Activated naive CD8-positive, alpha-beta T cell treated with anti-CD3 and anti-CD28 coated beads, Interleukin-2, amount 10 ng/mL, durations not matched to agents 7 days and 5 days (primary cell): ENCODE data around the gene NUCB1. TPM values are rescaled to one million over a fixed set of nuclear protein-coding genes. Genes with fewer than 3 reads are reported as not detected.

Experiments
- ATAC-seq: fragments of 150-1000 bp; cut with Tn5 transposase; one replicate; pipeline ENCODE4 v1.10.0; 2021; ENCODE audit warnings: low read depth, moderate library complexity
- POLR2A ChIA-PET: fragments of 350-600 bp; sonication (Branson Sonifier 250); formaldehyde crosslinking; loops from one replicate; lab custom pipeline; 2021; ENCODE audit warnings: antibody characterized with exemption; lab: Charles Lee
- DNase-seq: peaks from one replicate; pipeline ENCODE4 v3.0.0; 2021
- H3K27ac Mint-ChIP-seq: one replicate; pipeline ENCODE4 v1.8.0; 2022; ENCODE audit warnings: mild to moderate bottlenecking, mixed read lengths
- H3K27me3 Mint-ChIP-seq: one replicate; pipeline ENCODE4 v1.8.0; 2022; ENCODE audit warnings: mild to moderate bottlenecking, moderate library complexity, mixed read lengths
- H3K36me3 Mint-ChIP-seq: one replicate; pipeline ENCODE4 v1.8.0; 2021; ENCODE audit warnings: mild to moderate bottlenecking, mixed read lengths
- H3K4me1 Mint-ChIP-seq: one replicate; pipeline ENCODE4 v1.8.0; 2021; ENCODE audit warnings: mixed read lengths
- H3K4me3 Mint-ChIP-seq: one replicate; pipeline ENCODE4 v1.8.0; 2022; ENCODE audit warnings: mild to moderate bottlenecking, moderate library complexity, mixed read lengths
- H3K9me3 Mint-ChIP-seq: one replicate; pipeline ENCODE4 v1.8.0; 2021; ENCODE audit warnings: mixed read lengths
- total RNA-seq, 2 experiments: library from RNA; stranded (reverse); gene quantifications; one replicate each; pipeline ENCODE4 v1.2.3, GENCODE V29; 2021

Gene NUCB1
- total RNA-seq, 2 experiments from 2014 or later, result 203 to 214 TPM

DNA sequence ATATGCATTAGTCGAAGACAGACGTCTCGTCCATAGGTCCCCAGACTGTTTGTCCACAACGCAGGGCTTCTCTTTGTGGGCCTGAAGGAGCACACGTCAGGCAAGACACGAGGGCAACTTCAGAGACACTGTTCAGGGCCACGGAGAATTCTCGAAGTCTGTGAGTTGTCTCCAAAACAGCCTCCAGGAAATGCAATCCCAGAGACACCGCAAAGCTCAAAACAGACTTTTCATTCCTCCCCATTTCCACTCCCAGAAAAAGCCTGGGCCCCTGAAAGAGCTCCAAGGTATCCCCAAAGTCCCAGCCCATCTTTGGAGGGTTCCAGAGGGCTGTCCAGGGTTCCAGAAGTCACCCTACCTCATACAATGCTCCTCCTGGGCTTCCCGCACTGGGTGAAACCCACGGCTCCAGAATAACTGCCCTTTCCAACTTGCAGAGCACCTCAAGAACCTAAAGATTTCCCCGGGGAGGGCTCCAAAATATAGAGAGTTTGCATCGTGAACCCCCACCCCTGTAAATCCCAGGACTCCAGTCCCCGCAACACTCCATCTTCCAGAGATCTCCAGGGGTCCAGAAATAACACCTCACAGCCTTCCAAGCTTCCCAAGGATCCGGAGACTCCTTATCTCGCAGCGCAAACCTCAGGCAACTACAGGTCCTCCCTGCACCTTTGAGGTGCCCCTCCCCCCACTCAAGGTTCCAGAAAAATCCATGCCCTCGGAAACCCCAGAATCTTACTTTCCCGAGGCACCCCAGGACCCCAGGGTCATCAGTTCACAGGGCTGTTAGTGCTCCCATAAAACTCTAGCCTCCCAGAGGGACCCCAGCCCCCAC lies 64.3 kb downstream of the NUCB1 start:
- Mint-ChIP-seq H3K36me3 (peaks cover 28% of the 10 kb centered on the region), H3K27ac (peak overlapping the region; percentile 92), H3K27me3 (no peaks in the 10 kb centered on the region), H3K4me3 (peak overlapping the region; percentile 87), H3K9me3 (no peaks in the 10 kb centered on the region), H3K4me1 (peaks cover 50% of the 10 kb centered on the region)
- POLR2A ChIA-PET, result interaction anchor here (1.0 to 3.4 kb wide), 8 partner anchors 10 to 91 kb away, joined by 4 to 42 read pairs (median 8); partner anchors contain the start of genes BAX, DHDH, GYS1 and NUCB1
- DNase-seq (no peak), ATAC-seq (no peak)

DNA sequence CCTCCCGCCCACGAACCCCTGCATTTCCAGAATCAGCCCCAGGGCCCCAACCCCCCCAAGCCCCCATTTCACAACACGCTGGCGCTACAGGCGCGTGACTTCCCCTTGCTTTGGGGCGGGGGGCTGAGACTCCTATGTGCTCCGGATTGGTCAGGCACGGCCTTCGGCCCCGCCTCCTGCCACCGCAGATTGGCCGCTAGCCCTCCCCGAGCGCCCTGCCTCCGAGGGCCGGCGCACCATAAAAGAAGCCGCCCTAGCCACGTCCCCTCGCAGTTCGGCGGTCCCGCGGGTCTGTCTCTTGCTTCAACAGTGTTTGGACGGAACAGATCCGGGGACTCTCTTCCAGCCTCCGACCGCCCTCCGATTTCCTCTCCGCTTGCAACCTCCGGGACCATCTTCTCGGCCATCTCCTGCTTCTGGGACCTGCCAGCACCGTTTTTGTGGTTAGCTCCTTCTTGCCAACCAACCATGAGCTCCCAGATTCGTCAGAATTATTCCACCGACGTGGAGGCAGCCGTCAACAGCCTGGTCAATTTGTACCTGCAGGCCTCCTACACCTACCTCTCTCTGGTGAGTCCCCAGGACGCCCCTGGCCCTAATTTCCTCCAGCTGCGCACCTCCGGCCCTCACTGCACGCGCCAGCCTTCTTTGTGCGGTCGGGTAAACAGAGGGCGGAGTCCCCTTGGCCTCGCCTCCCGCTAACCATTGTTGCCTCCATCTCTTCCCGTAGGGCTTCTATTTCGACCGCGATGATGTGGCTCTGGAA lies 65.1 kb downstream of the NUCB1 start, which contains the start of gene FTL:
FTL (plus strand) TSS at position 270 of the 766 bp plus-strand sequence; CDS start at position 469, 199 bp downstream.
- Mint-ChIP-seq H3K36me3 (peaks cover 27% of the 10 kb centered on the region), H3K27me3 (no peaks in the 10 kb centered on the region), H3K9me3 (no peaks in the 10 kb centered on the region), H3K4me1 (peaks cover 49% of the 10 kb centered on the region), H3K4me3 (peak within 1 kb of the TSS; percentile 87), H3K27ac (peak within 1 kb of the TSS; percentile 92)
- ATAC-seq (peak; percentile 71), DNase-seq (peak; percentile 93)
- POLR2A ChIA-PET, result interaction anchor here (0.6 to 3.4 kb wide), 10 partner anchors 8 to 91 kb away, joined by 3 to 42 read pairs (median 5); partner anchors contain the start of genes BAX, DHDH, GYS1 and NUCB1

DNA sequence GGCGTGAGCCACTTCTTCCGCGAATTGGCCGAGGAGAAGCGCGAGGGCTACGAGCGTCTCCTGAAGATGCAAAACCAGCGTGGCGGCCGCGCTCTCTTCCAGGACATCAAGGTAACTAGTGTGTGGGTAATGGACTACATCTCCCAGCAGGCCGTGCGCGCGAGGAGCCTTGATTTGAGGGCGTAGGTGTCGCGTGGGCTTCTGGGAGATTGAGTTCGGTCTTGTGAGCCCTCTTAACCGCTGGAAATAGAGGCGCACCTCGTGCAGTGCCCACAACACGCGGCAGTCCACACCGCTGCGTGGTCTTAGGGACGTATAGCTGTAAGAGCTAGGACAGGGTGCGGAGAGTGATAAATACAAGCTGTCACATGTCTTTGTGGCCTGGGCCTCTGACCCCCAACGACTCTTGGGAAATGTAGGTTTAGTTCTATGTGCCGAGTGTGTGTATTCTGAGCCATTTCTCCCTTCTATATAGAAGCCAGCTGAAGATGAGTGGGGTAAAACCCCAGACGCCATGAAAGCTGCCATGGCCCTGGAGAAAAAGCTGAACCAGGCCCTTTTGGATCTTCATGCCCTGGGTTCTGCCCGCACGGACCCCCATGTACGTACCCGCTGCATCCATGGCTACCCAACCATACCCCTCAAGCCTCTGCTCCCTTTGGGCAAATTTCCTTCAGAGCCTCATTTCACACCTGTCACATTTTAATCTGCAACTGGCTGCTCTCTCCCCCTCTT lies 65.9 kb downstream of the NUCB1 start:
- Mint-ChIP-seq H3K27ac (peak overlapping the region; percentile 92), H3K4me1 (peaks cover 50% of the 10 kb centered on the region), H3K36me3 (peaks cover 25% of the 10 kb centered on the region), H3K4me3 (peak overlapping the region; percentile 87), H3K9me3 (no peaks in the 10 kb centered on the region), H3K27me3 (no peaks in the 10 kb centered on the region)
- POLR2A ChIA-PET, result interaction anchor here (0.6 to 3.4 kb wide), 12 partner anchors 9 to 210 kb away, joined by 3 to 42 read pairs (median 5); partner anchors contain the start of genes BAX, DHDH, GYS1 and NUCB1
- peak; percentile 88 for DNase-seq
- peak; percentile 38 for ATAC-seq

DNA sequence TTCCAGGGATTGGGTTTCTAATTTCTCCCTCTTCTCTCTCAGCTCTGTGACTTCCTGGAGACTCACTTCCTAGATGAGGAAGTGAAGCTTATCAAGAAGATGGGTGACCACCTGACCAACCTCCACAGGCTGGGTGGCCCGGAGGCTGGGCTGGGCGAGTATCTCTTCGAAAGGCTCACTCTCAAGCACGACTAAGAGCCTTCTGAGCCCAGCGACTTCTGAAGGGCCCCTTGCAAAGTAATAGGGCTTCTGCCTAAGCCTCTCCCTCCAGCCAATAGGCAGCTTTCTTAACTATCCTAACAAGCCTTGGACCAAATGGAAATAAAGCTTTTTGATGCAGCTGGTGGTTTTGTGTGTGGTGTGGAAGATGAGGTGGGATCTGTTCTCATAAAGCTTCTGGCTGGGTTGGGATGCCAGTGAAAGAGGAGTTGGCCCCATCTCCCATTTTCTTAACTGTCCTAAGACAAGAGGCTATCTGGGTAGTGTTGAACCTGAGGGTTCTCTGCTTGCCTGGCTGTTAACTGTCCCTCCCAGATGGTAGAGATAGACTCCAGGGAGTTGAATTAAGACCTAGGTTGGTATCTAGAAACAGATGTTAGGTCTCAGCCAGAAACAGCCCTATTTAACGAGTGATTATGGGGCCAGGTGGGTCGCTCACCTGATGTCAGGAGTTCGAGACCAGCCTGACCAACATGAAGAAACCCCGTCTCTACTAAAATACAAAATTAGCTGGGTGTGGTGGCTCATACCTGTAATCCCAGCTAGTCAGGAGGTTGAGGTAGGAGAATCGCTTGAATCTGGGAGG lies 66.6 kb downstream of the NUCB1 start:
- H3K36me3 Mint-ChIP-seq, result peaks cover 24% of the 10 kb centered on the region
- peak overlapping the region; percentile 87 for H3K4me3 Mint-ChIP-seq
- peaks cover 47% of the 10 kb centered on the region for H3K4me1 Mint-ChIP-seq
- ATAC-seq, result no peak
- no peaks in the 10 kb centered on the region for H3K9me3 Mint-ChIP-seq
- POLR2A ChIA-PET, result interaction anchor here (0.5 to 3.4 kb wide), 12 partner anchors 9 to 211 kb away, joined by 3 to 42 read pairs (median 5); partner anchors contain the start of genes BAX, DHDH, GYS1 and HSD17B14
- peak overlapping the region; percentile 92 for H3K27ac Mint-ChIP-seq
- H3K27me3 Mint-ChIP-seq, result no peaks in the 10 kb centered on the region
- DNase-seq, result no peak

DNA sequence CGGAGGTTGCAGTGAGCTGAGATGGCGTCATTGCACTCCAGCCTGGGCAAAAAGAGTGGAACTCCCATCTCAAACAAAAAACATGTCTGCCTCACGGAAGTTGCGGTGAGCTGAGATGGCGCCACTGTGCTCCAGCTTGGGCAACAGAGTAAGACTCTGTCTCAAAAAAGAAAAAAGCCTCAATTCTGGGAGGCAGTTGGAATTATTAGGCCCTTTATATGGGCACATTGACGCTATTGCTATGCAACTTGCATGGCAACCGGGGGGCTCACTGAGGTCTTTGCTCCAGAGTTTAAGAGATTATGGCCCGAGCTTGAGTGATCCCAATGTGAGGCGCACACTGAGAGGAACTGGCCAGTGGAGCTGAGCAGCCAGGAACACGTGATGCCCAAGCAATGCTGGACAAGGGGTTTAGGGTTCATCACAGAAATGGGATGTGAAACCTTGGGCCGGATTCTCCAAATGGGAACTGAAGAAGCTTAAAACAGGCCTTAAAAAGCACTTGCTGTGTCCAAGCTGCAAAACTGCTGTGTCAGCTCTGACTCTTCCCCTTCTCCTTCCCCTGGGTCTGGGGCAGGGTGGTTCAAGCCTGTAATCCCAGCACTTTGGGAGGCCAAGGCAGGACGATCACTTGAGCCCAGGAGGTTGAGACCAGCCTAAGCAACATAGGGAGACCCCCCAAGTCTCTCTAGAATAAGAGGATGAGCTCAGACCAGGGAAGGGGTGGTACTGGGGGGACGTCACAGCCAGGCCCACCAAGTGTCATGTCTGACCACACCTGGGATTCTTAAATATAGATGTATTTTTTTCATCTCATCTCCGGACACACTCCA lies 67.5 kb downstream of the NUCB1 start:
- no peak for DNase-seq
- peaks cover 39% of the 10 kb centered on the region for H3K4me1 Mint-ChIP-seq

DNA sequence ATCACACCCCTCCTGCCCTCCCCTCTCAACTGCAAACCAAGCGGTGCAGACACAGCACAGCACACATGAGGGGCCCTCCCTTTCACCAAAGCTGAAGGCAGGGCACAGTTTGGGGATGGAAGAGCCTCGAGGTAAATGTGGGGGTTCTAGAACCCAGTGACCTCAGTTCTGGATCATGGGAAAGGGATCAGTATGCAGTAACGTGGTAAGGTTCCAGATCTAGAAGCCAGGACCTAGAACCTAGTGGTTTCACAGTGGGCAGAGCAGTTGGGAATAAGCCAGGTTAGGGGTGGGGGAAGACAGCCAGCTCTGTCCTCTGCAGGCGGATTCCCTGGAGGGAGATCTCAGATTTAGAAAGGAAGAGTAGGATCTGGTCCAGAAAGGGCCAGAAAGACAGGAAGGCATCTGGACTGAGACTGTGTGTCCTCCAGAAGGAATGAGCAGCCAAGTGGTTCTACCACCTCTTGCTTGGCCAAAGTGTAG lies 68.1 kb downstream of the NUCB1 start:
- Mint-ChIP-seq H3K9me3 (no peaks in the 10 kb centered on the region), H3K27me3 (no peaks in the 10 kb centered on the region), H3K27ac (peak overlapping the region; percentile 0), H3K36me3 (peaks cover 25% of the 10 kb centered on the region), H3K4me1 (peaks cover 35% of the 10 kb centered on the region), H3K4me3 (peak overlapping the region; percentile 14)
- DNase-seq, result no peak
- no peak for ATAC-seq
- POLR2A ChIA-PET, result interaction anchor here (1.7 to 2.0 kb wide), 3 partner anchors 96 to 173 kb away, joined by 4 to 7 read pairs (median 6); partner anchors contain the start of genes HSD17B14 and PPP1R15A

More for the DNA sequence above, 67.5 kb downstream of the NUCB1 start:
- no peaks in the 10 kb centered on the region for H3K9me3 Mint-ChIP-seq
- H3K27me3 Mint-ChIP-seq, result no peaks in the 10 kb centered on the region
- ATAC-seq, result no peak
- H3K27ac Mint-ChIP-seq, result peak overlapping the region; percentile 0
- peaks cover 22% of the 10 kb centered on the region for H3K36me3 Mint-ChIP-seq
- POLR2A ChIA-PET, result interaction anchor here (0.5 to 2.6 kb wide), 5 partner anchors 25 to 188 kb away, joined by 3 to 14 read pairs (median 6); partner anchors contain the start of genes GYS1, HSD17B14, PPP1R15A and RUVBL2
- H3K4me3 Mint-ChIP-seq, result peak overlapping the region; percentile 87

DNA sequence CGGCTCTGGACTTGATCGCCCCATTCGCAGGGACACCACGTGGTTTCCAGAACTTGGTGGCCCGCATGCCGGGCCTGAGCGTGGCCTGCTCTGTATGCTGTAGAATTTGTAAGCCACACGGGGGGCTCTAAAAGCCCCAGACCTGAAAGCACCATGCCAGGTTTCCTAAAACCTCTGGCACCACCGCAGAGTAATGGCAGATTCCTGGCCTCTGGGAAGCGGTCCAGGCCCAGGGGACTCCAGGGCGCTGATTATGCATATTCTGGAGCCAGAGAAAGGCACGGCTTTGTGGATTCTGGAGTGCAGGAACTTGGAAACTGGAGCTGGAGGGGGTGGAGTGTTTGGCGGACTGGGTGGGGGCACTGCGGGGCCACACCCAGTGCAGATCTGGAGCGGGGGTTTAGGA lies 68.7 kb downstream of the NUCB1 start:
- Mint-ChIP-seq H3K4me1 (peaks cover 31% of the 10 kb centered on the region), H3K27me3 (no peaks in the 10 kb centered on the region), H3K27ac (no peak overlapping the region), H3K9me3 (no peaks in the 10 kb centered on the region), H3K4me3 (no peak overlapping the region), H3K36me3 (peaks cover 25% of the 10 kb centered on the region)
- ATAC-seq, result no peak
- no peak for DNase-seq
- POLR2A ChIA-PET, result interaction anchor here (0.6 kb wide), 1 partner anchor 58 kb away, joined by 5 read pairs; no protein-coding TSS in a partner anchor

DNA sequence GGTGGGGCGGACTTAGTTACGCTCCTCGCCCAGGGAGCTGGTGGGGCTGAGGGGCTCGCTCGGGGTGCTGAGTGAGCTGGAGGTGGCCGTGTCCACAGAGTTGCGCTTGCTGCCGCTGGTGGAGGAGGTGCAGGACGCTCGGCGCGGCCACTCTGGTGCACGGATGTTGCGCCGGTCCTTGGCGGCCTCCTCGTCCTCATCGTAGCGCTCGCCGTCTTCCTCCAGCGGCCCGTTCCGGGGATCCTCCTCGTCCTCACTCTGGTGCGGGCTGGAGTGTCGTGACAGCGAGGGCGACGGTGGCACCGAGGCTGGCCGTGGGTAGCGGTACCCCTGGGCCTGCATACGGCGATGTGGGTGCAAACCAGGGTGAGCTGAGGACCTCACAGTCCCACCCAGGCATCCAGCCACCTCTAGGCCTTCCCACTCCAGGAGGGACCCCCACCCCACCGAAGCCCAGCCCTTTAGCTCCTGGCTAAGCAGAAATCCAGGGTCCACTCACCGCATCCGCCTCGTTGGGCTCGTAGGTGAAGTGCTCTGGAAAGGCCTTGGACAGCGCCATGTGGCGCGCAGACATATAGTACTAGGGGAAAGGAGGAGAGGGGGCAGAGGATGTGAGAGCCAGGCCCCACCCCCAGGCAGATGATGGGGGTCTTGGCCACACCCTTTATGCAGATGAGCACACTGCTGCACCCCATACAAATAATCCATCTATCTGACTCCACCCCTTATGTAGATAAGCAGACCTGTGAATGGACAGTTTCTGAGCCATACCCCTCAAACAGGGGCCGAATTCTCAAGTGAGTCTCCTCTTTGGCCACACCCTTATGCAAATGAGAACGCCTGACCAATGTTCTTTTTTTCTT lies 69.4 kb downstream of the NUCB1 start:
- POLR2A ChIA-PET, result interaction anchor here (0.6 to 2.3 kb wide), 5 partner anchors 10 to 97 kb away, joined by 3 to 10 read pairs (median 3); partner anchors contain the start of gene PPP1R15A
- no peaks in the 10 kb centered on the region for H3K9me3 Mint-ChIP-seq
- no peak overlapping the region for H3K27ac Mint-ChIP-seq
- peaks cover 24% of the 10 kb centered on the region for H3K4me1 Mint-ChIP-seq
- no peak overlapping the region for H3K4me3 Mint-ChIP-seq
- no peak for DNase-seq
- H3K36me3 Mint-ChIP-seq, result peaks cover 25% of the 10 kb centered on the region
- no peaks in the 10 kb centered on the region for H3K27me3 Mint-ChIP-seq
- no peak for ATAC-seq

DNA sequence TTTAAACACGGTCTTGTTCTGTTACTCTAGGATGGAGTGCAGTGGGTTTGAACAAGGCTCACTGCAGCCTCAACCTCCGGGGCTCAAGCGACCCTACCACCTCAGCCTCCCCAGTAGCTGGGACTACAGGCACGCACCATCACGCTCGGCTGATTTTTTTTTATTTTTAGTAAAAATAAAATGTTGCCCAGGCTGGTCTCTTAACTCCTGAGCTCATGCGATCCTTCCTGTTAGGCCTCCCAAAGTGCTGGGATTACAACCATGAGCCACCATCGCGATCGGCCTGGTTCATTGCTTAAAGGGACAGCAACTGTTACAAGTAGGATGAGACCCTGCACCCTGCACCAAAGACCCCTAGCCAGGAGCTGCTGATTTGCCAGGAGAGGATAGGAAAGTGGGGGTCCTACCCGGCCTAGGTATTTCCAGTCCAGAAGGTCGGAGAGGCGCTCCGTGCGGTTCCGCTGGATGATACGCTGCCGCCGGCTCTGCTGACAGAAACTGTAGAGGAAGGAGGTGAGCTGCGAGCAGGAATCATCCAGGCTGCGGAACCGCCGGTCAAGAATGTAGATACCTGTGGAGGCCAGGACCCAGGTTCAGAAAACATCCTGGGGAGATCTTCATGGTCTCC lies 70.1 kb downstream of the NUCB1 start:
- Mint-ChIP-seq H3K4me1 (peaks cover 21% of the 10 kb centered on the region), H3K4me3 (no peak overlapping the region), H3K36me3 (peaks cover 25% of the 10 kb centered on the region), H3K9me3 (no peaks in the 10 kb centered on the region), H3K27ac (no peak overlapping the region), H3K27me3 (no peaks in the 10 kb centered on the region)
- no peak for DNase-seq
- POLR2A ChIA-PET, result interaction anchor here (0.5 to 2.3 kb wide), 12 partner anchors 8 to 175 kb away, joined by 3 to 10 read pairs (median 4); partner anchors contain the start of genes DHDH, GYS1, PPP1R15A and RUVBL2
- no peak for ATAC-seq

DNA sequence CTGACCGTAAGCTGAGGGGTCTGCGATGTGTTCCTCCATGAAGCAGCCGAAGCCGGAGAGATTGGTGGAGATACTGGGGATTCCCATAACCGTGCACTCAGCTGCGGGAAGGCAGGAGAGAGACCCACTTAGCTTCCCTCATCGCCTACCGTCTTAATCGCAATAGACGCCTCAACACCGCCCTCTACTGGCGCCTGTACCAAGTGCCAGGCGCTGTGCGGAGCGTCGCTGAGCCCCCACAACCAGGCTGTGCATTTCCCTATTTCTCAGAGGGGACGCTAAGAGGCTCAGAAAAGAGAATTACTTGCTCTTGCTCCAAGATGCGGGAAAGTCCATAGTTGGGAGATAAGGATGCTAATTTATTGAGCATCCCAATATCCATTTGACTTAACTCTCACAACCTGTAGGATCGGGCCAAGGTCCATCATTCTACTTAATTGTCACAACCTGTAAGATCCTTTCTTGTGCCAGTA lies 70.8 kb downstream of the NUCB1 start:
- ATAC-seq (peak; percentile 71), DNase-seq (peak; percentile 87)
- Mint-ChIP-seq H3K4me1 (peaks cover 17% of the 10 kb centered on the region), H3K9me3 (no peaks in the 10 kb centered on the region), H3K4me3 (no peak overlapping the region), H3K27me3 (no peaks in the 10 kb centered on the region), H3K27ac (no peak overlapping the region), H3K36me3 (peaks cover 25% of the 10 kb centered on the region)
- POLR2A ChIA-PET, result interaction anchor here (0.5 to 2.3 kb wide), 12 partner anchors 9 to 176 kb away, joined by 3 to 10 read pairs (median 4); partner anchors contain the start of genes DHDH, GYS1, PPP1R15A and RUVBL2
